ENCODE measurements around the gene KMT5C. TPM values are rescaled to one million over a fixed set of nuclear protein-coding genes. Genes with fewer than 3 reads are reported as not detected.

KMT5C gene
- total and polyA plus RNA-seq, 11 donors, result 3.3 to 10.8 (median 6.2) TPM

- Histone ChIP-seq H3K27me3 (no peaks in the 10 kb centered on the region), H3K27ac (peak within 1 kb of the TSS; percentile 79 to 97 (median 94)), H3K36me3 (peaks cover 0 to 42% (median 36%) of the 10 kb centered on the region in 9 donors), H3K4me1 (peaks cover 14 to 58% (median 42%) of the 10 kb centered on the region in 12 donors), H3K9me3 (no peaks in the 10 kb centered on the region), H3K4me3 (peak within 1 kb of the TSS; percentile 48 to 87 (median 78))
- ATAC-seq (peak; percentile 90 to 95 (median 90)), DNase-seq (peak; percentile 98 to 99 (median 98))
- no peak for TF ChIP-seq CTCF (IDR thresholded peaks at IDR 0.05)
- peak; percentile 34 to 99 for TF ChIP-seq POLR2A (IDR thresholded peaks at IDR 0.05)
- WGBS, 4 donors, result 0 to 1% (median 0%) methylated on average over 48 to 68 of the region's 68 CpGs
- intact Hi-C loops (cut with DNase I), result loop anchor here in 5 of 10 donors (1.0 to 10.0 kb wide), 9 partner anchors 19 to 249 kb away; partner anchors contain the start of genes KMT5C (in 3 of the 5) and PPP6R1 (in 1 of the 5)
Measured at GRCh38 chr19:55385724-55386492, 46.2 kb downstream of the KMT5C start, which contains the start of gene RPL28. TSS of gene RPL28 (plus strand) at chr19:55385932. CDS start at chr19:55386358, 426 bp downstream.

GRCh38 chr19:55386493-55386971 is 46.9 kb downstream of the KMT5C start:
- ATAC-seq (no peak), DNase-seq (no peak)
- Histone ChIP-seq H3K9me3 (no peaks in the 10 kb centered on the region), H3K4me1 (peaks cover 14 to 62% (median 42%) of the 10 kb centered on the region in 12 donors), H3K27me3 (no peaks in the 10 kb centered on the region), H3K27ac (peak overlapping the region in 11 of 12 donors; percentile 85 to 97 (median 94)), H3K4me3 (peak overlapping the region; percentile 48 to 87 (median 78)), H3K36me3 (peaks cover 0 to 48% (median 42%) of the 10 kb centered on the region in 9 donors)
- TF ChIP-seq POLR2A (IDR thresholded peaks at IDR 0.05), result no peak
- 4 to 7% (median 5%) methylated on average over 31 to 33 of the region's 33 CpGs for WGBS, 4 donors
- intact Hi-C loops (cut with DNase I), result loop anchor here in 3 of 10 donors (2.0 to 10.0 kb wide), 3 partner anchors 18 to 248 kb away; no protein-coding TSS in a partner anchor

GRCh38 chr19:55387736-55388497 is 48.2 kb downstream of the KMT5C start:
- no peak for TF ChIP-seq CTCF (IDR thresholded peaks at IDR 0.05)
- no peak for TF ChIP-seq POLR2A (IDR thresholded peaks at IDR 0.05)
- no peaks in the 10 kb centered on the region for H3K27me3 ChIP-seq
- peaks cover 14 to 62% (median 42%) of the 10 kb centered on the region in 12 donors for H3K4me1 ChIP-seq
- no peak overlapping the region for H3K27ac ChIP-seq
- no peaks in the 10 kb centered on the region for H3K9me3 ChIP-seq
- intact Hi-C loops (cut with DNase I), result loop anchor here in 3 of 10 donors (2.0 to 10.0 kb wide), 3 partner anchors 17 to 247 kb away; no protein-coding TSS in a partner anchor
- ATAC-seq (no peak), DNase-seq (no peak)
- peak overlapping the region in 9 of 12 donors; percentile 62 to 87 (median 78) for H3K4me3 ChIP-seq
- 87 to 89% (median 88%) methylated on average over 19 to 24 of the region's 24 CpGs for WGBS, 4 donors
- peaks cover 0 to 62% (median 48%) of the 10 kb centered on the region in 9 donors for H3K36me3 ChIP-seq
